Adrenal gland (tissue), 5 donors: ENCODE data around the gene KANSL2.

Experiments used
- CTCF ChIP-seq, 6 experiments: fragments of 450-650 bp in 4 of 6; fragments of 200-600 bp in 2 of 6; sonication (generic) in 1 of 6; IDR thresholded peaks; 1 replicate in 5 of 6; 2 replicates in 1 of 6; pipeline versions ENCODE4 v1.5.1 to v1.8.0; 2016 to 2021; ENCODE audit warnings: antibody characterized with exemption in 6 of 6, mild to moderate bottlenecking in 2 of 6, moderate library complexity in 1 of 6
- POLR2A ChIP-seq, 2 donors: fragments of 450-650 bp; IDR thresholded peaks; one replicate each; pipeline ENCODE4 v1.6.1; 2017; ENCODE audit warnings: antibody characterized with exemption in 2 of 2, mild to moderate bottlenecking in 2 of 2, moderate library complexity in 1 of 2
- donor health status: DM: no; HTN: no; CAD: no.

- TF ChIP-seq CTCF (IDR thresholded peaks at IDR 0.05) (no peak), POLR2A (IDR thresholded peaks at IDR 0.05) (no peak)
These were observed 5.6 kb upstream of the KANSL2 start for GRCh38 chr12:48687592-48687991.
